Calu3 (cell line): ENCODE measurements around the gene UBC. TPM values are rescaled to one million over a fixed set of nuclear protein-coding genes. Genes with fewer than 3 reads are reported as not detected.

Experiments used
- BruUV-seq: library from RNA; stranded (reverse); fragments of 400-500 nt; replicated peaks from 2 replicates; lab custom pipeline; 2021; lab: Mats Ljungman, UMichigan
- CTCF ChIA-PET: fragments of 300-600 bp; sonication (Branson Sonifier 250); formaldehyde crosslinking; loops from one replicate; lab custom pipeline; 2022; ENCODE audit warnings: antibody characterized with exemption; lab: Charles Lee
- DNase-seq: peaks from one replicate; pipeline ENCODE4 v3.0.0; 2022
- H3K27ac Mint-ChIP-seq: one replicate; pipeline ENCODE4 v1.8.0; 2022; ENCODE audit warnings: mixed read lengths; ENCODE audit not compliant: unreplicated experiment
- H3K27me3 Mint-ChIP-seq: one replicate; pipeline ENCODE4 v1.8.0; 2022; ENCODE audit warnings: mixed read lengths; ENCODE audit not compliant: unreplicated experiment
- H3K36me3 Mint-ChIP-seq: one replicate; pipeline ENCODE4 v1.8.0; 2022; ENCODE audit warnings: mild to moderate bottlenecking, moderate library complexity, mixed read lengths; ENCODE audit not compliant: insufficient read depth, unreplicated experiment
- H3K4me1 Mint-ChIP-seq: one replicate; pipeline ENCODE4 v1.8.0; 2022; ENCODE audit warnings: mild to moderate bottlenecking, low read depth, mixed read lengths; ENCODE audit not compliant: unreplicated experiment
- H3K4me3 Mint-ChIP-seq: one replicate; pipeline ENCODE4 v1.8.0; 2022; ENCODE audit warnings: mild to moderate bottlenecking, low read depth, moderate library complexity, mixed read lengths; ENCODE audit not compliant: unreplicated experiment
- H3K9me3 Mint-ChIP-seq: one replicate; pipeline ENCODE4 v1.8.0; 2022; ENCODE audit warnings: low read depth, mixed read lengths; ENCODE audit not compliant: unreplicated experiment
- intact Hi-C: fragments of 100-400 bp; cut with micrococcal nuclease; formaldehyde crosslinking; loops from one replicate; pipeline ENCODE4 v1.10.0; 2022; ENCODE audit not compliant: unreplicated experiment
- total RNA-seq: library from RNA; stranded (reverse); gene quantifications from 2 replicates; pipeline ENCODE4 v1.2.3, GENCODE V29; 2022
- TF ChIP-seq, protein P1 (sequence below): fragments of 200-600 bp; IDR thresholded peaks from one replicate; pipeline ENCODE4 v1.8.0; 2022; ENCODE audit warnings: antibody characterized with exemption; ENCODE audit not compliant: unreplicated experiment

The UBC gene
- total RNA-seq, 1 experiment from 2014 or later: 1,247 TPM

DNA sequence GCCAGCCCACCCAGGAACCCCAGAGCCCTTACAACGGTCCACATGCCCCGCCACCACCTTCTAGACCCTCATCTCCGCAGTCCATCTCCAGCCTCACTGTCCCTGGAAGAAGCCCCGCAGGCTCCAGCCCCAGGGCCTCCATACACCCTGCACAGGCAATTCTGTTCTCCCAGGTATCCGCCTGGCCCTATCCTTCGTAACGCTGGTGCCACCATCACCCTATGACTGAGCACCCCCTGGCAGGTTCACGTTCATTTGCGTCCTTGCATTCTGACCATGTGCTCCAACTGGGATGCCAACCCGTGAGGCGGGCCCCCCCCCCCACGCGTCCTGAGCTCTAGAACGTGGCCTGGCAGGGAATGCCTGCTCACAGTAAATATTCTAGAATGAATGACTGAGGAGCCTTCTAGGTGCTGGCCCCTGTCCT, 50.1 kb downstream of the UBC start:
- no peak for DNase-seq
- CTCF ChIA-PET: no interaction called here
- H3K9me3 Mint-ChIP-seq: peaks cover 2% of the 10 kb centered on the region
- H3K27ac Mint-ChIP-seq: peak overlapping the region; percentile 86
- intact Hi-C loops: no loop called here
- no peaks in the 10 kb centered on the region for H3K27me3 Mint-ChIP-seq
- TF ChIP-seq, protein P1, sequence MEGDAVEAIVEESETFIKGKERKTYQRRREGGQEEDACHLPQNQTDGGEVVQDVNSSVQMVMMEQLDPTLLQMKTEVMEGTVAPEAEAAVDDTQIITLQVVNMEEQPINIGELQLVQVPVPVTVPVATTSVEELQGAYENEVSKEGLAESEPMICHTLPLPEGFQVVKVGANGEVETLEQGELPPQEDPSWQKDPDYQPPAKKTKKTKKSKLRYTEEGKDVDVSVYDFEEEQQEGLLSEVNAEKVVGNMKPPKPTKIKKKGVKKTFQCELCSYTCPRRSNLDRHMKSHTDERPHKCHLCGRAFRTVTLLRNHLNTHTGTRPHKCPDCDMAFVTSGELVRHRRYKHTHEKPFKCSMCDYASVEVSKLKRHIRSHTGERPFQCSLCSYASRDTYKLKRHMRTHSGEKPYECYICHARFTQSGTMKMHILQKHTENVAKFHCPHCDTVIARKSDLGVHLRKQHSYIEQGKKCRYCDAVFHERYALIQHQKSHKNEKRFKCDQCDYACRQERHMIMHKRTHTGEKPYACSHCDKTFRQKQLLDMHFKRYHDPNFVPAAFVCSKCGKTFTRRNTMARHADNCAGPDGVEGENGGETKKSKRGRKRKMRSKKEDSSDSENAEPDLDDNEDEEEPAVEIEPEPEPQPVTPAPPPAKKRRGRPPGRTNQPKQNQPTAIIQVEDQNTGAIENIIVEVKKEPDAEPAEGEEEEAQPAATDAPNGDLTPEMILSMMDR: no peak
- peaks cover 23% of the 10 kb centered on the region for H3K36me3 Mint-ChIP-seq
- peak overlapping the region; percentile 75 for H3K4me3 Mint-ChIP-seq
- peaks cover 31% of the 10 kb centered on the region for H3K4me1 Mint-ChIP-seq
- BruUV-seq: no TSS peak

DNA sequence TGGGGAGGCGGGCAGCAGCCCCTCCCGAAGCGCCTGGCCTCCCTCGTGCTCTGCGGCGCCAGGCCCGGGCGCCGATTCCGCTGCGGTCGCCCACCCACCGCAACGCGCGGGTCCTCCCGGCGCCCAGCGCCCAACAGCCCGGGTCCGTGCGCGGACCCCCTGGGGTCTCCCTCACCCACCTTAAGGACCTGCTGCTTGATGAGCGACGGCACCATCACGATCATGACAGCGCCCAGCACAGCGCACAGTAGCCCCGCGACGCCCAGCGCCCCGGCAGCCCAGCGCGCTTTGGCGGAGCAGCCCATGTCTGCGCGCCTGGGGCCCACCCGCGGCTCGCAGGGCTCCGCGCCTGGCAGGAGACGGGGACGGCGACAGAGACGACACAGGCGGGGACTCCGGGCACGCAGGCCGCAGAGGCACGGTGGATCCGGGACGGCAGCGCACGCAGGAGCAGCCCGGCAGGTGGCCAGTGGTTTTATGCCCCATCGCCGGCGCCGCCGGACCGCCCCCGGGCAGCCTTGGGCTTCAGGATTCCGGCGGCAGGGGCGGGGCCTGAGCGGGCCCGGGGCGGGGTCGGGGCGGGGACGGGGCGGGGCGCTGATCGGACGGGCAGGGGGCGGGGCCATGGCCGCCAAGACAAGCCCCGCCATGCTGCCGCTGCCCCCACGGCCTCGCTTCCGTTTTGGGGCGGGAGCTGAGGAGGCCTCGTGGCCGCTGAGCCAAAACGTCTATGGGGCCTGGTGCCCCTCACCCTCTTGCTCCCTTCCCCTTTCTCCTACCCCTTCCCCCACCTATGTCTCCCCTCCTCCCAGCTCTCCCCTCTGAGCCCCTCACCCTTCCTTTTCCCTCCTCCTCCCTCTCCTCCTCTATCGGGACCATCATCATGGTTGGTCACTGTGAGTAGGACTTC, 50.8 kb downstream of the UBC start, which contains the start of gene SCARB1:
Gene SCARB1 (minus strand): TSS at position 449 of the 910 bp plus-strand sequence. CDS start 144 bp downstream, at position 305.
- intact Hi-C loops: no loop called here
- CTCF ChIA-PET: interaction anchor here (1.1 kb wide), 1 partner anchor 43 kb away, joined by 4 read pairs; no protein-coding TSS in a partner anchor
- Mint-ChIP-seq H3K27me3 (no peaks in the 10 kb centered on the region), H3K36me3 (peaks cover 23% of the 10 kb centered on the region), H3K9me3 (peaks cover 2% of the 10 kb centered on the region), H3K4me1 (peaks cover 31% of the 10 kb centered on the region), H3K4me3 (peak within 1 kb of the TSS; percentile 75), H3K27ac (peak within 1 kb of the TSS; percentile 86)
- DNase-seq: peak; percentile 90
- no TSS peak for BruUV-seq
- TF ChIP-seq, protein P1: no peak

DNA sequence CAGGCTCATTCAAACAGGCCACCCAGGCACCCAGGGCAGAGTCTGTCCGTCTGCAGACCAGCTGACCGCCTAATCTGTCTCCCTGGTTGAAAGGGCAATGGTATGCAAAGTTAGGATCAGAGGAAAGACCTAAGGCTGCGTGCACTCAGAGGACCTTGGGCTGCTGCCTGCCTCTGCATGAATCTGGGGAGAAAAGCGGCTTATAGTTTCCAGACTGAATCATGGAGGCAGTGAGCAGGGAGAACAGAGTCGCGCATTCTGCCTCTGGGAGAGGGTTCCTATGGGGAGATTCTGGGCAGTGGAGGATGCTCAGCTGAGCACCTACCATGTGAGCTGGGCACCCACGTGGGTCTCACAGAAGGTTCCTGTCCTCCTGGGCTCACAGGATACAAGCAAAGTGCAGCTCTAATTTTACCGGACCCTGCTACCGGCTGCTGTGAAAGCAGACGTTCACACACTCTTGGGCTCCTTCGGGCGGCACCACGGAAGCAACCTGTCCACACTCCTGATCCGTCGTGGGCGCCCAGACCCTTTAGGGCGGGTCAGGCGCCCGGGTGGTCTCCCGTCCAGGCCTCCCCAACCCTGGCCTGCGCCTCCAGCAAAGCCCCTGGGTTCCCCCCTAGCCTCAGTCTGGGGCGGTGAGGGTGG, 51.6 kb downstream of the UBC start:
- H3K9me3 Mint-ChIP-seq: peaks cover 2% of the 10 kb centered on the region
- peak overlapping the region; percentile 86 for H3K27ac Mint-ChIP-seq
- TF ChIP-seq, protein P1: no peak
- peak; percentile 22 for DNase-seq
- CTCF ChIA-PET: interaction anchor here (0.6 to 1.1 kb wide), 3 partner anchors 37 to 123 kb away, joined by 3 to 4 read pairs (median 3); no protein-coding TSS in a partner anchor
- BruUV-seq: no TSS peak
- H3K4me1 Mint-ChIP-seq: peaks cover 31% of the 10 kb centered on the region
- peak overlapping the region; percentile 75 for H3K4me3 Mint-ChIP-seq
- peaks cover 23% of the 10 kb centered on the region for H3K36me3 Mint-ChIP-seq
- no peaks in the 10 kb centered on the region for H3K27me3 Mint-ChIP-seq
- intact Hi-C loops: no loop called here

DNA sequence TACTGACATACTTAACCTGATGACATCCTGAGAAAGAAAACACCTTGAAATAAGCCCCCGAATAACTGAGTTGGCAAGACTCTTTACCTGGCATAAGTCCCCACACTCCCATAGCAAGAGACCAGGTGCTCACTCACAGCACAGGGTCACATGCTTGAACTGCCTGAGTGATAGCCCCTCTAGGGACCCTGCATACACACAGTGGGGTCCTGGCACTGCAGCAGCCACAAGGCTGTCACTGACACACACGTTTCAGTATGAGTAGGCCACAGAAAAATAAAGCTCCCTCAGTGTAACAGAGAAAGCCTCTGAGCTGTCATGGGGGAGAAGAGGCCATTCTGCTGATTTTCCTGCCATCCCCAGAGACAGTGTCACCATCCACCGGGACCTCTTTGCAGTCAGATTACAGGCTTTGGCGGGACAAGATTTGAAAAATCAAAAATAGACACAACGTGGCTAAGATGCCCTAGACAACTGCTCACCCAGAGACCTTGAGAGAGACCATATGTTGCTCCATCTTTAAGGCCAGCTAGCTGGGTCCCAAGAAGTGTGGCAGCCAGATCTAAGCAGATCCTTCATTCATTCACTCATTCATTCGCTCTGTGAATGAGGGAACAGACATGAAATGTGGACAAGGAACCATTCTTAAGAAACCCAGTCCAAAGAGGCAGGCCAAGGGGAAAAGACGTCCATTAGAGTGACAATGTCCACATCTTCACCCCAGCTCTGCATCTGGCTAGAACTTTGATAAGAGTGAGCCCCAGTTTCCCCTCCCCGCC, 52.4 kb downstream of the UBC start:
- Mint-ChIP-seq H3K27me3 (no peaks in the 10 kb centered on the region), H3K9me3 (no peaks in the 10 kb centered on the region), H3K36me3 (peaks cover 23% of the 10 kb centered on the region), H3K4me1 (peaks cover 23% of the 10 kb centered on the region), H3K27ac (no peak overlapping the region), H3K4me3 (peak overlapping the region; percentile 75)
- CTCF ChIA-PET: interaction anchor here (0.6 to 1.1 kb wide), 3 partner anchors 37 to 122 kb away, joined by 3 to 4 read pairs (median 3); no protein-coding TSS in a partner anchor
- TSS peak; percentile 45 for BruUV-seq
- TF ChIP-seq, protein P1: no peak
- DNase-seq: no peak
- intact Hi-C loops: no loop called here
